GM19099 (cell line): ENCODE results near the gene HSD11B1.

Source experiments
- POLR2A ChIP-seq: IDR thresholded peaks from 3 replicates; pipeline ENCODE4 v1.6.1; 2011; ENCODE audit warnings: low read depth; ENCODE audit not compliant: insufficient read length; ENCODE audit errors: extremely low read depth

HSD11B1 gene

GRCh38 chr1:209707308-209707707 is 2.7 kb downstream of the HSD11B1 start:
- no peak for TF ChIP-seq POLR2A

- no peak for TF ChIP-seq POLR2A
Observed at GRCh38 chr1:209708297-209708696, 3.7 kb downstream of the HSD11B1 start.

GRCh38 chr1:209710093-209710492 is 5.4 kb downstream of the HSD11B1 start:
- TF ChIP-seq POLR2A = no peak

GRCh38 chr1:209710847-209711246 is 6.2 kb downstream of the HSD11B1 start:
- no peak for TF ChIP-seq POLR2A

- TF ChIP-seq POLR2A = no peak
Observed at GRCh38 chr1:209714338-209714737, 9.7 kb downstream of the HSD11B1 start.

- TF ChIP-seq POLR2A = no peak
Observed at GRCh38 chr1:209715314-209715713, 10.7 kb downstream of the HSD11B1 start.

- TF ChIP-seq POLR2A = no peak
Observed at GRCh38 chr1:209717818-209718217, 13.2 kb downstream of the HSD11B1 start.

GRCh38 chr1:209720326-209720725 is 15.7 kb downstream of the HSD11B1 start:
- no peak for TF ChIP-seq POLR2A

- no peak for TF ChIP-seq POLR2A
Observed at GRCh38 chr1:209720826-209721225, 16.2 kb downstream of the HSD11B1 start.

- TF ChIP-seq POLR2A = no peak
Observed at GRCh38 chr1:209721323-209721722, 16.7 kb downstream of the HSD11B1 start.

GRCh38 chr1:209723265-209723664 is 18.6 kb downstream of the HSD11B1 start:
- TF ChIP-seq POLR2A = no peak

- TF ChIP-seq POLR2A = no peak
Observed at GRCh38 chr1:209723756-209724693, 19.4 kb downstream of the HSD11B1 start.

- TF ChIP-seq POLR2A = no peak
Observed at GRCh38 chr1:209727286-209727685, 22.6 kb downstream of the HSD11B1 start.

- TF ChIP-seq POLR2A = no peak
Observed at GRCh38 chr1:209727785-209728184, 23.1 kb downstream of the HSD11B1 start.

- TF ChIP-seq POLR2A = no peak
Observed at GRCh38 chr1:209728466-209728865, 23.8 kb downstream of the HSD11B1 start.

- no peak for TF ChIP-seq POLR2A
Observed at GRCh38 chr1:209729436-209729835, 24.8 kb downstream of the HSD11B1 start.
